ENCODE measurements around the gene ARRDC3. TPM values are rescaled to one million over a fixed set of nuclear protein-coding genes. Genes with fewer than 3 reads are reported as not detected.
"Not testable (repeated sequence)": the region's sequence is repeated elsewhere in the genome, so short reads cannot be mapped to it uniquely, and the experiment has no call there.

Gene ARRDC3
- total RNA-seq, 1 donor from 2014 or later, result 90.8 TPM

- H3K4me3 Mint-ChIP-seq (ENCODE audit: unreplicated experiment), result no peak overlapping the region
- H3K4me1 Mint-ChIP-seq (ENCODE audit: unreplicated experiment), result no peaks in the 10 kb centered on the region
- no peaks in the 10 kb centered on the region for H3K36me3 Mint-ChIP-seq (ENCODE audit: unreplicated experiment)
- TF ChIP-seq CTCF (IDR thresholded peaks at IDR 0.05), result no peak
- peaks cover 3% of the 10 kb centered on the region for H3K9me3 Mint-ChIP-seq (ENCODE audit: unreplicated experiment)
- peaks cover 3% of the 10 kb centered on the region for H3K27me3 Mint-ChIP-seq (ENCODE audit: unreplicated experiment)
- no peak for DNase-seq (ENCODE audit: extremely low spot score, unreplicated experiment)
- no peak overlapping the region for H3K27ac Mint-ChIP-seq (ENCODE audit: unreplicated experiment)
Observed at GRCh38 chr5:91361055-91361701, 21.9 kb downstream of the ARRDC3 start.

- H3K4me3 Mint-ChIP-seq (ENCODE audit: unreplicated experiment), result no peak overlapping the region
- no peaks in the 10 kb centered on the region for H3K4me1 Mint-ChIP-seq (ENCODE audit: unreplicated experiment)
- peaks cover 3% of the 10 kb centered on the region for H3K27me3 Mint-ChIP-seq (ENCODE audit: unreplicated experiment)
- H3K27ac Mint-ChIP-seq (ENCODE audit: unreplicated experiment), result no peak overlapping the region
- H3K9me3 Mint-ChIP-seq (ENCODE audit: unreplicated experiment), result peaks cover 3% of the 10 kb centered on the region
- no peak for TF ChIP-seq CTCF (IDR thresholded peaks at IDR 0.05)
- no peak for DNase-seq (ENCODE audit: extremely low spot score, unreplicated experiment)
- H3K36me3 Mint-ChIP-seq (ENCODE audit: unreplicated experiment), result no peaks in the 10 kb centered on the region
Observed at GRCh38 chr5:91359962-91360609, 23.0 kb downstream of the ARRDC3 start.

GRCh38 chr5:91357806-91358205 lies 25.3 kb downstream of the ARRDC3 start:
- no peak for DNase-seq (ENCODE audit: extremely low spot score, unreplicated experiment)
- Mint-ChIP-seq H3K4me1 (ENCODE audit: unreplicated experiment) (no peaks in the 10 kb centered on the region), H3K4me3 (ENCODE audit: unreplicated experiment) (no peak overlapping the region), H3K9me3 (ENCODE audit: unreplicated experiment) (peaks cover 3% of the 10 kb centered on the region), H3K27ac (ENCODE audit: unreplicated experiment) (no peak overlapping the region), H3K27me3 (ENCODE audit: unreplicated experiment) (peaks cover 3% of the 10 kb centered on the region), H3K36me3 (ENCODE audit: unreplicated experiment) (no peaks in the 10 kb centered on the region)
- no peak for TF ChIP-seq CTCF (IDR thresholded peaks at IDR 0.05)

GRCh38 chr5:91357012-91357634 lies 26.0 kb downstream of the ARRDC3 start:
- TF ChIP-seq CTCF (IDR thresholded peaks at IDR 0.05), result no peak
- no peaks in the 10 kb centered on the region for H3K4me1 Mint-ChIP-seq (ENCODE audit: unreplicated experiment)
- H3K27me3 Mint-ChIP-seq (ENCODE audit: unreplicated experiment), result peaks cover 3% of the 10 kb centered on the region
- no peaks in the 10 kb centered on the region for H3K36me3 Mint-ChIP-seq (ENCODE audit: unreplicated experiment)
- H3K9me3 Mint-ChIP-seq (ENCODE audit: unreplicated experiment), result peaks cover 3% of the 10 kb centered on the region
- no peak for DNase-seq (ENCODE audit: extremely low spot score, unreplicated experiment)
- no peak overlapping the region for H3K4me3 Mint-ChIP-seq (ENCODE audit: unreplicated experiment)
- no peak overlapping the region for H3K27ac Mint-ChIP-seq (ENCODE audit: unreplicated experiment)

- not testable (repeated sequence) for H3K27ac Mint-ChIP-seq (ENCODE audit: unreplicated experiment); DNase-seq (ENCODE audit: extremely low spot score, unreplicated experiment); H3K27me3 Mint-ChIP-seq (ENCODE audit: unreplicated experiment); H3K36me3 Mint-ChIP-seq (ENCODE audit: unreplicated experiment); H3K4me3 Mint-ChIP-seq (ENCODE audit: unreplicated experiment); H3K4me1 Mint-ChIP-seq (ENCODE audit: unreplicated experiment); H3K9me3 Mint-ChIP-seq (ENCODE audit: unreplicated experiment)
Observed at GRCh38 chr5:91354867-91355266, 28.2 kb downstream of the ARRDC3 start.

Data from osteocyte (in vitro differentiated cells).